K562 (cell line): ENCODE measurements around the gene RAD50. TPM values are rescaled to one million over a fixed set of nuclear protein-coding genes. Genes with fewer than 3 reads are reported as not detected.

Source experiments
- ARID1B ChIP-seq: fragments of 450-650 bp; IDR thresholded peaks from 2 replicates; pipeline ENCODE4 v1.6.1; 2016; ENCODE audit warnings: antibody characterized with exemption, mild to moderate bottlenecking, inconsistent platforms
- CC2D1A ChIP-seq: fragments of 450-650 bp; IDR thresholded peaks from 2 replicates; pipeline ENCODE4 v1.6.1; 2017; ENCODE audit warnings: mild to moderate bottlenecking
- CEBPB ChIP-seq: fragments of 450-650 bp; IDR thresholded peaks from 2 replicates; pipeline ENCODE4 v1.6.1; 2016; ENCODE audit warnings: missing genetic modification characterization, missing compliant biosample characterization
- CSDE1 ChIP-seq, 2 experiments: fragments of 450-650 bp; IDR thresholded peaks; 2 replicates each; pipeline ENCODE4 v1.6.1; 2016; ENCODE audit warnings: mild to moderate bottlenecking in 1 of 2
- DIDO1 ChIP-seq: fragments of 450-650 bp; IDR thresholded peaks from 2 replicates; pipeline ENCODE4 v1.6.1; 2016; ENCODE audit warnings: low read depth, missing biosample characterization, missing genetic modification characterization
- ETV6 ChIP-seq, 3 experiments: fragments of 150-350 bp in 1 of 3; sonication (generic) in 1 of 3; formaldehyde crosslinking in 1 of 3; IDR thresholded peaks; 2 replicates each; pipeline versions ENCODE4 v1.6.1 to v1.8.0; 2014 to 2022; ENCODE audit warnings: borderline replicate concordance in 2 of 3, low read depth in 2 of 3, antibody characterized with exemption in 1 of 3, low read length in 1 of 3, mild to moderate bottlenecking in 1 of 3, missing genetic modification reagents in 1 of 3
- FOXA1 ChIP-seq: fragments of 450-650 bp; IDR thresholded peaks from 2 replicates; pipeline ENCODE4 v1.6.1; 2016; ENCODE audit warnings: mild to moderate bottlenecking, borderline replicate concordance
- FOXM1 ChIP-seq, 2 experiments: fragments of 450-650 bp in 1 of 2; sonication (generic) in 1 of 2; formaldehyde crosslinking in 1 of 2; IDR thresholded peaks; 2 replicates each; pipeline versions ENCODE4 v1.6.1 to v1.9.0; 2017 to 2022; ENCODE audit warnings: low read depth in 2 of 2, mild to moderate bottlenecking in 2 of 2, missing genetic modification reagents in 1 of 2, moderate library complexity in 1 of 2
- HDAC3 ChIP-seq: fragments of 450-650 bp; IDR thresholded peaks from 2 replicates; pipeline ENCODE4 v1.6.1; 2018; ENCODE audit warnings: borderline replicate concordance, mild to moderate bottlenecking, moderate library complexity; ENCODE audit not compliant: partially characterized antibody
- HNRNPL ChIP-seq: fragments of 200-400 bp; formaldehyde crosslinking; IDR thresholded peaks from 2 replicates; pipeline ENCODE4 v1.6.1; 2017; ENCODE audit warnings: low read depth, mild to moderate bottlenecking, low read length
- KAT7 ChIP-seq: sonication (generic); formaldehyde crosslinking; IDR thresholded peaks from 2 replicates; pipeline ENCODE4 v1.8.0; 2022; ENCODE audit warnings: missing genetic modification reagents, mild to moderate bottlenecking, borderline replicate concordance
- MTA1 ChIP-seq: fragments of 450-650 bp; IDR thresholded peaks from 2 replicates; pipeline ENCODE4 v1.6.1; 2017; ENCODE audit warnings: borderline replicate concordance
- NCOA6 ChIP-seq: fragments of 450-650 bp; IDR thresholded peaks from 2 replicates; pipeline ENCODE4 v1.6.1; 2017; ENCODE audit warnings: mild to moderate bottlenecking
- NEUROD1 ChIP-seq: fragments of 150-350 bp; IDR thresholded peaks from 2 replicates; pipeline ENCODE4 v1.6.1; 2014; ENCODE audit warnings: borderline replicate concordance, low read length, low read depth; ENCODE audit not compliant: partially characterized antibody
- NFRKB ChIP-seq: fragments of 450-650 bp; IDR thresholded peaks from 2 replicates; pipeline ENCODE4 v1.6.1; 2016; ENCODE audit warnings: low read depth
- NR2C1 ChIP-seq, 2 experiments: fragments of 450-650 bp; IDR thresholded peaks; 2 replicates each; pipeline ENCODE4 v1.6.1; 2017; ENCODE audit warnings: mild to moderate bottlenecking in 2 of 2, antibody characterized with exemption in 1 of 2, inconsistent platforms in 1 of 2, missing compliant biosample characterization in 1 of 2, missing genetic modification characterization in 1 of 2
- PHB ChIP-seq: fragments of 250-450 bp; sonication (Bioruptor Pico); IDR thresholded peaks from 2 replicates; pipeline ENCODE4 v1.5.0; 2021
- RBM14 ChIP-seq: fragments of 200-400 bp; formaldehyde crosslinking; IDR thresholded peaks from 2 replicates; pipeline ENCODE4 v1.6.1; 2018; ENCODE audit warnings: low read depth, mild to moderate bottlenecking, low read length, moderate library complexity, borderline replicate concordance; ENCODE audit not compliant: insufficient read depth
- RBM39 ChIP-seq: fragments of 200-400 bp; formaldehyde crosslinking; optimal IDR thresholded peaks from 2 replicates; pipeline ENCODE3; 2018; ENCODE audit warnings: low read depth, low read length
- SIN3B ChIP-seq: fragments of 450-650 bp; IDR thresholded peaks from 2 replicates; pipeline ENCODE4 v1.6.1; 2017; ENCODE audit warnings: low read depth, mild to moderate bottlenecking, moderate library complexity
- SLC30A9 ChIP-seq: fragments of 250-450 bp; sonication (Bioruptor Pico); IDR thresholded peaks from 2 replicates; pipeline ENCODE4 v1.8.0; 2022; ENCODE audit warnings: mild to moderate bottlenecking, moderate library complexity
- YY1 ChIP-seq, 3 experiments: IDR thresholded peaks; 2 replicates each; pipeline ENCODE4 v1.6.1; 2011; ENCODE audit warnings: low read length in 2 of 3, mild to moderate bottlenecking in 2 of 3, moderate library complexity in 2 of 3, borderline replicate concordance in 1 of 3, control low read depth in 1 of 3, low read depth in 1 of 3; ENCODE audit not compliant: insufficient read depth in 3 of 3, insufficient replicate concordance in 2 of 3, control insufficient read depth in 1 of 3, insufficient read length in 1 of 3; ENCODE audit errors: extremely low read depth in 1 of 3
- ZNF282 ChIP-seq: sonication (generic); formaldehyde crosslinking; IDR thresholded peaks from 2 replicates; pipeline ENCODE4 v1.8.1; 2023; ENCODE audit warnings: missing genetic modification reagents
- ZNF324 ChIP-seq: fragments of 250-450 bp; sonication (Bioruptor Pico); IDR thresholded peaks from 2 replicates; pipeline ENCODE4 v1.4.0; 2020; ENCODE audit warnings: mild to moderate bottlenecking
- ZNF696 ChIP-seq: fragments of 250-450 bp; sonication (Bioruptor Pico); conservative IDR thresholded peaks from 2 replicates; pipeline ENCODE4 v1.4.0; 2020; ENCODE audit warnings: mild to moderate bottlenecking, moderate library complexity
- ZNF778 ChIP-seq: fragments of 450-650 bp; formaldehyde crosslinking; IDR thresholded peaks from 2 replicates; pipeline ENCODE4 v1.4.0; 2020; ENCODE audit warnings: mild to moderate bottlenecking, moderate library complexity
- polyA plus RNA-seq, 8 experiments: library from polyadenylated mRNA; depleted of rRNA in 4 of 8; stranded (reverse) in 5 of 8; unstranded in 3 of 8; fragments of >200 nt; fragmentation: Nextera tagmentation in 2 of 8; fragmentation: Illumina TruSeq in 1 of 8; extraction: Ambion mirVana in 2 of 8; extraction: Trizol in 1 of 8; gene quantifications; 2 replicates each; pipeline versions ENCODE4 v1.2.1 to v1.2.3, GENCODE V29; 2011 to 2014; ENCODE audit warnings: inconsistent platforms in 1 of 8, missing spikeins in 1 of 8
- total RNA-seq, 7 experiments: library from RNA; depleted of rRNA in 6 of 7; stranded (reverse); fragments of >200 nt in 6 of 7; fragmentation: Illumina TruSeq in 2 of 7; extraction: Trizol in 2 of 7; gene quantifications; 2 replicates each; pipeline versions ENCODE4 v1.2.1 to v1.2.3, GENCODE V29; 2011 to 2021; ENCODE audit warnings: low replicate concordance in 1 of 7

Gene RAD50
- total and polyA plus RNA-seq, 9 of the 15 experiments (the other 6 are each of a cell fraction or from before 2014, with no cell fraction given) = 15.3 to 74.2 (median 44.1) TPM

GRCh38 chr5:132556153-132556762 lies 519 bp upstream of the RAD50 start (continued):
- 0 out of 2 replicates have a peak, but pooled peaks have one; percentile 22 for TF ChIP-seq ARID1B
- TF ChIP-seq DIDO1 = no peak
- no peak for TF ChIP-seq ZNF696
- TF ChIP-seq ZNF282 (CRISPR knock-in tag) = no peak
- peak in 1 of 3 experiments; percentile 71 for TF ChIP-seq YY1 (IDR thresholded peaks at IDR 0.05; ENCODE audit: borderline replicate concordance in 1 of 3, control insufficient read depth in 1 of 3, extremely low read depth in 1 of 3, insufficient read depth in 3 of 3, insufficient read length in 1 of 3, insufficient replicate concordance in 2 of 3, low read depth in 1 of 3, low read length in 2 of 3)
- TF ChIP-seq SLC30A9 (CRISPR knock-in tag) = no peak
- TF ChIP-seq HDAC3 = peak; percentile 58
- no peak; a peak in 1 of 4 replicates for TF ChIP-seq ETV6 (IDR thresholded peaks at IDR 0.05; ENCODE audit: borderline replicate concordance in 1 of 2, low read depth in 2 of 2, low read length in 1 of 2)
- no peak for TF ChIP-seq ETV6 (CRISPR knock-in tag; IDR thresholded peaks at IDR 0.05; ENCODE audit: borderline replicate concordance)
- TF ChIP-seq KAT7 (CRISPR knock-in tag) = no peak
- TF ChIP-seq NEUROD1 = no peak
- no peak for TF ChIP-seq HNRNPL
- peak; percentile 48; the same call in 1 of the 2 replicates for TF ChIP-seq CEBPB (tag)
- TF ChIP-seq PHB = 0 out of 2 replicates have a peak, but pooled peaks have one; percentile 17
- peak; percentile 65; the same call in 1 of the 2 replicates for TF ChIP-seq CC2D1A
- peak; percentile 61 for TF ChIP-seq RBM39
- TF ChIP-seq MTA1 = no peak
- no peak for TF ChIP-seq FOXA1
- TF ChIP-seq NCOA6 = no peak
- TF ChIP-seq FOXM1 (IDR thresholded peaks at IDR 0.05; ENCODE audit: low read depth) = peak; percentile 43; the same call in 1 of the 2 replicates
- no peak for TF ChIP-seq FOXM1 (CRISPR knock-in tag; IDR thresholded peaks at IDR 0.05; ENCODE audit: low read depth)
- TF ChIP-seq ZNF778 (CRISPR knock-in tag) = no peak
- 0 out of 2 replicates have a peak, but pooled peaks have one; percentile 16 for TF ChIP-seq NR2C1 (IDR thresholded peaks at IDR 0.05)
- TF ChIP-seq NR2C1 (tag; IDR thresholded peaks at IDR 0.05) = no peak
- no peak for TF ChIP-seq RBM14
- peak; percentile 63; the same call in 1 of the 2 replicates for TF ChIP-seq NFRKB
- TF ChIP-seq SIN3B = no peak
- TF ChIP-seq CSDE1 (IDR thresholded peaks at IDR 0.05) = peak in 1 of 2 experiments; percentile 69; a peak in 1 of 4 replicates
- no peak for TF ChIP-seq ZNF324 (CRISPR knock-in tag)
